ENCODE measurements around the gene OR2T2.
"Not testable (repeated sequence)": the region's sequence is repeated elsewhere in the genome, so short reads cannot be mapped to it uniquely, and the experiment has no call there.

DNA sequence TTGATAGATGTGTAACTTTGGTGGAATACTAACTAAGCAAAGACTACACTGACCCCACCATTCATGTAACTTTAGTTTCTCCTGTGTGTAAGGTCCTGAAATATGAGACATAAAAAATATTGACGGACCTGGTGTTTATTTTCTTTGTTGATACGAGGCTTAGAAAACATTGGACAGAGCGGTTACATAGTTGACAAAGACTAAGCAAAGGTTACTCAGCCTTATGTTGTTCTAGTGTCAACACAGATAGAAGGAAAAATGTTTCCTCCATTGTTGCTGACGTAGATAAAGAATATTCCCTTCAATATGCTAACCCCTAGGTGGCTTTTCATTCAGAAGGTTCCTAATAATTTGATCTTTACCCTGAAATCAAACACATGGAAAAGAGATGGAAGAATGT, 9.6 kb downstream of the OR2T2 start:
- TF ChIP-seq, protein P1, sequence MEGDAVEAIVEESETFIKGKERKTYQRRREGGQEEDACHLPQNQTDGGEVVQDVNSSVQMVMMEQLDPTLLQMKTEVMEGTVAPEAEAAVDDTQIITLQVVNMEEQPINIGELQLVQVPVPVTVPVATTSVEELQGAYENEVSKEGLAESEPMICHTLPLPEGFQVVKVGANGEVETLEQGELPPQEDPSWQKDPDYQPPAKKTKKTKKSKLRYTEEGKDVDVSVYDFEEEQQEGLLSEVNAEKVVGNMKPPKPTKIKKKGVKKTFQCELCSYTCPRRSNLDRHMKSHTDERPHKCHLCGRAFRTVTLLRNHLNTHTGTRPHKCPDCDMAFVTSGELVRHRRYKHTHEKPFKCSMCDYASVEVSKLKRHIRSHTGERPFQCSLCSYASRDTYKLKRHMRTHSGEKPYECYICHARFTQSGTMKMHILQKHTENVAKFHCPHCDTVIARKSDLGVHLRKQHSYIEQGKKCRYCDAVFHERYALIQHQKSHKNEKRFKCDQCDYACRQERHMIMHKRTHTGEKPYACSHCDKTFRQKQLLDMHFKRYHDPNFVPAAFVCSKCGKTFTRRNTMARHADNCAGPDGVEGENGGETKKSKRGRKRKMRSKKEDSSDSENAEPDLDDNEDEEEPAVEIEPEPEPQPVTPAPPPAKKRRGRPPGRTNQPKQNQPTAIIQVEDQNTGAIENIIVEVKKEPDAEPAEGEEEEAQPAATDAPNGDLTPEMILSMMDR (IDR thresholded peaks at IDR 0.05) = not testable (repeated sequence)
- not testable (repeated sequence) for TF ChIP-seq POLR2A (IDR thresholded peaks at IDR 0.05)
